GM12878 (cell line): ENCODE data around the gene ZNF816. TPM values are rescaled to one million over a fixed set of nuclear protein-coding genes. Genes with fewer than 3 reads are reported as not detected.

Source experiments
- ATAC-seq: fragments of 200-7000 bp; cut with Tn5 transposase; 3 replicates; pipeline ENCODE4 v1.9.1; 2020; ENCODE audit warnings: mild to moderate bottlenecking, moderate library complexity
- BruUV-seq: library from RNA; stranded (reverse); fragments of 400-500 nt; replicated peaks from 2 replicates; lab custom pipeline; 2021; lab: Mats Ljungman, UMichigan
- CTCF ChIA-PET: fragments of 300-600 bp; sonication (Branson Sonifier 250); formaldehyde crosslinking; extraction: SDS; loops from one replicate; lab custom pipeline; 2021; ENCODE audit warnings: inconsistent platforms; lab: Yijun Ruan, JAX
- POLR2A ChIA-PET: fragments of 350-600 bp; formaldehyde crosslinking; extraction: SDS; loops from one replicate; lab custom pipeline; 2021; ENCODE audit warnings: inconsistent platforms; lab: Charles Lee
- RAD21 ChIA-PET: fragments of 300-600 bp; sonication (Branson Sonifier 250); formaldehyde crosslinking; loops from one replicate; lab custom pipeline; 2023; ENCODE audit warnings: antibody characterized with exemption; ENCODE audit not compliant: unreplicated experiment; lab: Charles Lee
- SMC1A ChIA-PET: fragments of 300-600 bp; sonication (Branson Sonifier 250); formaldehyde crosslinking; loops from one replicate; lab custom pipeline; 2023; ENCODE audit not compliant: unreplicated experiment, uncharacterized antibody; lab: Charles Lee
- DNase-seq: peaks from one replicate; pipeline ENCODE4 v3.0.0-alpha.2; 2011; ENCODE audit warnings: low read depth, low spot score
- FAIRE-seq: peaks from 3 replicates; lab custom pipeline; 2011; peaks lifted over from hg19 to GRCh38; lab: Jason Lieb, UNC
- H2AFZ ChIP-seq: 2 replicates; pipeline ENCODE4 v1.6.0; 2011; ENCODE audit warnings: low read depth, low read length, control low read depth; ENCODE audit not compliant: control insufficient read depth
- H3K27ac ChIP-seq: 2 replicates; pipeline ENCODE4 v1.5.1; 2011; ENCODE audit warnings: control low read depth; ENCODE audit not compliant: control insufficient read depth, insufficient read depth
- H3K27me3 ChIP-seq, 2 experiments: replicated peaks in 1 of 2; 2 replicates each; pipeline versions ENCODE4 v1.6.0 to v1.6.1; 2011; ENCODE audit warnings: low read length in 1 of 2; ENCODE audit not compliant: control insufficient read depth in 2 of 2, insufficient read depth in 2 of 2
- H3K36me3 ChIP-seq, 2 experiments: 2 replicates each; pipeline ENCODE4 v1.5.1; 2011; ENCODE audit warnings: low read length in 1 of 2; ENCODE audit not compliant: control insufficient read depth in 2 of 2, insufficient read depth in 2 of 2
- H3K4me1 ChIP-seq: 2 replicates; pipeline ENCODE4 v1.6.1; 2011; ENCODE audit warnings: mild to moderate bottlenecking, low read length, moderate library complexity, mixed read lengths; ENCODE audit not compliant: control insufficient read depth, insufficient read depth
- H3K4me2 ChIP-seq: 2 replicates; pipeline ENCODE4 v1.6.0; 2011; ENCODE audit warnings: control low read depth; ENCODE audit not compliant: control insufficient read depth, insufficient read depth
- H3K4me3 ChIP-seq: fragments of 200-600 bp; sonication (generic); 2 replicates; pipeline ENCODE4 v1.5.1; 2016
- H3K79me2 ChIP-seq: 2 replicates; pipeline ENCODE4 v1.6.0; 2011; ENCODE audit warnings: low read length; ENCODE audit not compliant: control insufficient read depth, insufficient read depth
- H3K9ac ChIP-seq: 2 replicates; pipeline ENCODE4 v1.8.0; 2011; ENCODE audit warnings: low read length, control low read depth, mixed read lengths; ENCODE audit not compliant: control insufficient read depth, insufficient read depth
- H3K9me3 ChIP-seq: replicated peaks from 3 replicates; pipeline ENCODE4 v1.5.1; 2011; ENCODE audit warnings: mild to moderate bottlenecking, low read length; ENCODE audit not compliant: control insufficient read depth, insufficient read depth
- H4K20me1 ChIP-seq: 2 replicates; pipeline ENCODE4 v1.6.0; 2011; ENCODE audit not compliant: control insufficient read depth, insufficient read depth
- BCL11A ChIP-seq: IDR thresholded peaks from 2 replicates; pipeline ENCODE4 v1.6.1; 2011; ENCODE audit warnings: low read depth, low read length
- CEBPZ ChIP-seq: fragments of 150-350 bp; IDR thresholded peaks from 2 replicates; pipeline ENCODE4 v1.6.1; 2016; ENCODE audit warnings: low read depth, low read length
- MAX ChIP-seq: IDR thresholded peaks from 2 replicates; pipeline ENCODE4 v1.6.1; 2012; ENCODE audit warnings: low read depth, low read length, improper control_type of control experiment
- TARDBP ChIP-seq: IDR thresholded peaks from 2 replicates; pipeline ENCODE4 v1.6.1; 2016; ENCODE audit warnings: borderline replicate concordance
- WRNIP1 ChIP-seq: IDR thresholded peaks from 2 replicates; pipeline ENCODE4 v1.6.1; 2011; ENCODE audit warnings: low read depth, low read length, improper control_type of control experiment, borderline replicate concordance
- WGBS: methylation state at CpG from one replicate; pipeline ENCODE4 v1.1.6; 2016; ENCODE audit warnings: low lambda C conversion rate; ENCODE audit not compliant: insufficient replicate concordance, insufficient coverage; ENCODE audit errors: missing lambda C conversion rate; 5-methylcytosine and 5-hydroxymethylcytosine counted together
- in situ Hi-C: fragments of 300-500 bp; cut with MboI; formaldehyde crosslinking; loops from 9 replicates; pipeline ENCODE4 v1.14.3; 2018; ENCODE audit warnings: mixed read lengths
- intact Hi-C: fragments of 100-400 bp; cut with micrococcal nuclease; formaldehyde crosslinking; loops from one replicate; pipeline ENCODE4 v1.14.2; 2022; ENCODE audit not compliant: unreplicated experiment
- polyA plus RNA-seq, 11 experiments: library from polyadenylated mRNA; depleted of rRNA in 4 of 11; unstranded in 6 of 11; stranded (reverse) in 5 of 11; fragments of >200 nt; fragmentation: Nextera tagmentation in 4 of 11; fragmentation: Illumina TruSeq in 1 of 11; extraction: Ambion mirVana in 4 of 11; extraction: Trizol in 1 of 11; gene quantifications; 1 replicate in 1 of 11; 2 replicates in 10 of 11; pipeline versions ENCODE4 v1.2.1 to v1.2.3, GENCODE V29; 2011 to 2016; ENCODE audit warnings: inconsistent platforms in 2 of 11, missing spikeins in 2 of 11, low read depth in 1 of 11
- total RNA-seq, 4 experiments: library from RNA; depleted of rRNA in 3 of 4; stranded (reverse); fragments of >200 nt in 3 of 4; fragmentation: Illumina TruSeq in 1 of 4; extraction: Trizol in 1 of 4; gene quantifications; 2 replicates each; pipeline versions ENCODE4 v1.2.1 to v1.2.3, GENCODE V29; 2013 to 2021
- TF ChIP-seq, protein P1 (sequence below): fragments of 450-650 bp; IDR thresholded peaks from 2 replicates; pipeline ENCODE4 v1.6.1; 2017; ENCODE audit warnings: low read depth, mild to moderate bottlenecking, moderate library complexity
- TF ChIP-seq, protein P2 (sequence below): fragments of 450-650 bp; formaldehyde crosslinking; IDR thresholded peaks from 2 replicates; pipeline ENCODE4 v1.5.0; 2022; ENCODE audit warnings: mild to moderate bottlenecking, missing genetic modification characterization

The ZNF816 gene
- total and polyA plus RNA-seq, 10 of the 15 experiments (the other 5 are each of a cell fraction or from before 2014, with no cell fraction given): 4.0 to 15.6 (median 7.5) TPM

DNA sequence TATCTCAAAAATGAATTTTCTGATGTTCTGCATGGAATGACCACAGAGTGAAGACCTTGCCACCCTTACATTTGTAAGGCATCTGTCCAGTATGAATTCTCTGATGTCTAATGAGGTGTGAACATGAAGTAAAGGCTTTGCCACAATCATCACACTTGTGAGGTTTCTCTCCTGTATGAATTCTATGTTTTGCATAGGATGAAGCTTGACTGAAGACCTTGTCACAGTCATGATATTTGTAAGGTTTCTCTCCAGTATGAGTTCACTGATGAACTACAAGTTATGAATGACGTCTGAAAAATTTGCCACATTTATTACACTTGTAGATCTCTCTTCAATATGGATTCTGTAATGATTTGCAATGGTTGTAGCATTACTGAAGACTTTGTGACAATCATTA lies 13.3 kb downstream of the ZNF816 start (continued):
- TF ChIP-seq MAX (no peak), TARDBP (no peak), BCL11A (no peak)
- TF ChIP-seq, protein P1, sequence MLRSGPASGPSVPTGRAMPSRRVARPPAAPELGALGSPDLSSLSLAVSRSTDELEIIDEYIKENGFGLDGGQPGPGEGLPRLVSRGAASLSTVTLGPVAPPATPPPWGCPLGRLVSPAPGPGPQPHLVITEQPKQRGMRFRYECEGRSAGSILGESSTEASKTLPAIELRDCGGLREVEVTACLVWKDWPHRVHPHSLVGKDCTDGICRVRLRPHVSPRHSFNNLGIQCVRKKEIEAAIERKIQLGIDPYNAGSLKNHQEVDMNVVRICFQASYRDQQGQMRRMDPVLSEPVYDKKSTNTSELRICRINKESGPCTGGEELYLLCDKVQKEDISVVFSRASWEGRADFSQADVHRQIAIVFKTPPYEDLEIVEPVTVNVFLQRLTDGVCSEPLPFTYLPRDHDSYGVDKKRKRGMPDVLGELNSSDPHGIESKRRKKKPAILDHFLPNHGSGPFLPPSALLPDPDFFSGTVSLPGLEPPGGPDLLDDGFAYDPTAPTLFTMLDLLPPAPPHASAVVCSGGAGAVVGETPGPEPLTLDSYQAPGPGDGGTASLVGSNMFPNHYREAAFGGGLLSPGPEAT: no peak

- intact Hi-C loops: no loop called here
Measured at GRCh38 chr19:52948025-52948770, 14.5 kb downstream of the ZNF816 start.

More at GRCh38 chr19:52948025-52948770, 14.5 kb downstream of the ZNF816 start:
- ChIA-PET RAD21 (no interaction called here), POLR2A (no interaction called here), CTCF (no interaction called here), SMC1A (no interaction called here)
- FAIRE-seq: no peak
- Histone ChIP-seq H3K4me2 (no peak overlapping the region), H3K9ac (no peak overlapping the region), H3K4me3 (no peak overlapping the region), H3K27ac (no peak overlapping the region), H3K36me3 (peaks cover 5 to 20% of the 10 kb centered on the region in 2 experiments), H3K9me3 (peaks cover 29% of the 10 kb centered on the region; the same call in 2 of the 3 replicates), H3K4me1 (no peaks in the 10 kb centered on the region), H2AFZ (no peak overlapping the region), H4K20me1 (no peaks in the 10 kb centered on the region), H3K79me2 (no peaks in the 10 kb centered on the region), H3K27me3 (no peaks in the 10 kb centered on the region)
- ATAC-seq: no peak
- DNase-seq: no peak
- WGBS: 98% methylated on average over 13 of the region's 13 CpGs
- no TSS peak for BruUV-seq
- TF ChIP-seq, protein P2, sequence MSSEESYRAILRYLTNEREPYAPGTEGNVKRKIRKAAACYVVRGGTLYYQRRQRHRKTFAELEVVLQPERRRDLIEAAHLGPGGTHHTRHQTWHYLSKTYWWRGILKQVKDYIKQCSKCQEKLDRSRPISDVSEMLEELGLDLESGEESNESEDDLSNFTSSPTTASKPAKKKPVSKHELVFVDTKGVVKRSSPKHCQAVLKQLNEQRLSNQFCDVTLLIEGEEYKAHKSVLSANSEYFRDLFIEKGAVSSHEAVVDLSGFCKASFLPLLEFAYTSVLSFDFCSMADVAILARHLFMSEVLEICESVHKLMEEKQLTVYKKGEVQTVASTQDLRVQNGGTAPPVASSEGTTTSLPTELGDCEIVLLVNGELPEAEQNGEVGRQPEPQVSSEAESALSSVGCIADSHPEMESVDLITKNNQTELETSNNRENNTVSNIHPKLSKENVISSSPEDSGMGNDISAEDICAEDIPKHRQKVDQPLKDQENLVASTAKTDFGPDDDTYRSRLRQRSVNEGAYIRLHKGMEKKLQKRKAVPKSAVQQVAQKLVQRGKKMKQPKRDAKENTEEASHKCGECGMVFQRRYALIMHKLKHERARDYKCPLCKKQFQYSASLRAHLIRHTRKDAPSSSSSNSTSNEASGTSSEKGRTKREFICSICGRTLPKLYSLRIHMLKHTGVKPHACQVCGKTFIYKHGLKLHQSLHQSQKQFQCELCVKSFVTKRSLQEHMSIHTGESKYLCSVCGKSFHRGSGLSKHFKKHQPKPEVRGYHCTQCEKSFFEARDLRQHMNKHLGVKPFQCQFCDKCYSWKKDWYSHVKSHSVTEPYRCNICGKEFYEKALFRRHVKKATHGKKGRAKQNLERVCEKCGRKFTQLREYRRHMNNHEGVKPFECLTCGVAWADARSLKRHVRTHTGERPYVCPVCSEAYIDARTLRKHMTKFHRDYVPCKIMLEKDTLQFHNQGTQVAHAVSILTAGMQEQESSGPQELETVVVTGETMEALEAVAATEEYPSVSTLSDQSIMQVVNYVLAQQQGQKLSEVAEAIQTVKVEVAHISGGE (CRISPR knock-in tag): no peak
- TF ChIP-seq WRNIP1 (no peak), CEBPZ (no peak)
- in situ Hi-C loops: no loop called here
